ENCODE measurements around the gene CHD6.

CHD6 gene

DNA sequence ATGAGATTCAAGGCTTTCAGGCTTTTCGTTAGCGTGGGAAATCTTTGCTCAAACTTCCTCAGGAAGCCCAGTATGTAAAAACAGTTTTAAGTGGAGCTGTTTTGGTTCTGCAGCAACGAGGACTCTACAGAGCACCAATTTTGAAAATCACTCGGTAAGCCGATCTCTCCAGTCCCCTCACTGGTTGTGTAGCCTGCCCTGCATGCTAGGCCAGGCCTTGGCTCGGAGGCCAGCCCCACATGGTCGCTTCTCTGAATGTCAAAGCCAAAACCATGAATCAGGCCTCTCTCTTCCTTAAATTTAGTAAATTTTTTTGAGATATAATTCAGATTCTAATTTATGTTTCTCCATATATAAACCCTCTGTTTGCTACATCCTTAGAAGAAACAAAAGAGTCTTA, 108.0 kb downstream of the CHD6 start:
- TF ChIP-seq, protein P1, sequence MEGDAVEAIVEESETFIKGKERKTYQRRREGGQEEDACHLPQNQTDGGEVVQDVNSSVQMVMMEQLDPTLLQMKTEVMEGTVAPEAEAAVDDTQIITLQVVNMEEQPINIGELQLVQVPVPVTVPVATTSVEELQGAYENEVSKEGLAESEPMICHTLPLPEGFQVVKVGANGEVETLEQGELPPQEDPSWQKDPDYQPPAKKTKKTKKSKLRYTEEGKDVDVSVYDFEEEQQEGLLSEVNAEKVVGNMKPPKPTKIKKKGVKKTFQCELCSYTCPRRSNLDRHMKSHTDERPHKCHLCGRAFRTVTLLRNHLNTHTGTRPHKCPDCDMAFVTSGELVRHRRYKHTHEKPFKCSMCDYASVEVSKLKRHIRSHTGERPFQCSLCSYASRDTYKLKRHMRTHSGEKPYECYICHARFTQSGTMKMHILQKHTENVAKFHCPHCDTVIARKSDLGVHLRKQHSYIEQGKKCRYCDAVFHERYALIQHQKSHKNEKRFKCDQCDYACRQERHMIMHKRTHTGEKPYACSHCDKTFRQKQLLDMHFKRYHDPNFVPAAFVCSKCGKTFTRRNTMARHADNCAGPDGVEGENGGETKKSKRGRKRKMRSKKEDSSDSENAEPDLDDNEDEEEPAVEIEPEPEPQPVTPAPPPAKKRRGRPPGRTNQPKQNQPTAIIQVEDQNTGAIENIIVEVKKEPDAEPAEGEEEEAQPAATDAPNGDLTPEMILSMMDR (conservative IDR thresholded peaks at IDR 0.05; ENCODE audit: low read depth, low read length) = no peak

DNA sequence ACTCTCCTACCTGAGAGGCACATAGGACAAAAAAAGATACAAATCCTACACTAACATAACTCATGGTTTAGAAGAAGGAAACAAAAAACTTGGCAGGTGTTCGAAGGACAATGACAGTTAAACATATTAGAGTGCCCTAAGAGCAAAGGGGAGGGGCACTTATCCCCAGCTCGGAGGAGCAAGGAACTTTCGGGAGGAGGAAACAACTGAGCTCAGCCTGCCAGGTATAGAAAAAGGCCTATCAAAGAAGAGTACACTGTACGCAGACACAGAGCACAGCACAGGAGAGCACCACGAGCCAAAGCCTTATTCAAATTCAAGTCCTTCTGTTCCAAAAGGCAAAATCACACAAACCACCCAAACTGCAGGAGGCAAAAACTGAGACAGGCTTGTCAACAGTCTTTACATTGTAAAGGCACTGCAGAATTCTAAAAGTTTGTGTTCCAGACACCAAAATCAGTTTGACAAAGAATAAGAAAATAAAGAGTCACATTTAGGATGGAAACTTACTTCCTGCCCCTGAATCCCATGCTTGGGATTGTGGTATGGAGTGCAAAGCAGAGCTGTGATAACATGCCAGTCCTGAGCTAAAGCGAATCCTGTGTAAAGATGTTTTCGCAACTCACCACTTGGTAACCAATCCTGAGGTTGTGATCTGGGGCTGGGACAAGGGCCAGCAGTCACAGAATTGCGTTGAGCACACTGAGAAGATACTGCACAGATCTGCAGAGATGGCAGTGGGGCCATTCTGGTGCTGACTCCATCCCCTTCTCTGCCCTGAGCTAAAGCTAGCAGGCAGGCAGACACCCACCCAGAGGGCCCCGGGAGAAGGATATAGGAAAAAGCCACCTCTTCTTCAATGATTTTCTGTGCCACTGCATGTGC, 108.6 kb downstream of the CHD6 start:
- H3K4me3 ChIP-seq (ENCODE audit: low read length) = no peak overlapping the region
- DNase-seq (ENCODE audit: low read depth) = no peak
- TF ChIP-seq, protein P1 (conservative IDR thresholded peaks at IDR 0.05; ENCODE audit: low read depth, low read length) = no peak

More for the DNA sequence above, 108.0 kb downstream of the CHD6 start:
- no peak overlapping the region for H3K4me3 ChIP-seq (ENCODE audit: low read length)
- DNase-seq (ENCODE audit: low read depth) = no peak

DNA sequence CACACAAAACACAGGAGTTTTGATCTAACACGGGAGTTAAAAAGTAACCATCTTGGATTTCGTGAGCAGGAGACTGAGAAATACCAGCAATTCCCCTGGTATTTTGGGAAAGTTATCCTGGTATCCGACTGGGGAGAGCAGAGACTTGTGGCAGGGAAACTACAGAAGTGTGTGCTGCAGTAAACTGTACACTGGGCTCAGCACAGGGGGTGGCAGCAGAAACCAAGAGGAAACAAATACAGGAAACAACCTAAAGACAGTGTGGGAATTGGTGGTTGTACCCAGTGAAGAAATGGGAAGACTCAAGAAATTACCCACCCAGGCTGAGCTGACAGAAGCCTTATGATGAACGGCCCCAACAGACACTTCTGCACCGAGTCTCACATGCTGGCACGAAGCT, 109.8 kb downstream of the CHD6 start:
- DNase-seq (ENCODE audit: low read depth) = no peak
- TF ChIP-seq, protein P1 (conservative IDR thresholded peaks at IDR 0.05; ENCODE audit: low read depth, low read length) = no peak
- no peak overlapping the region for H3K4me3 ChIP-seq (ENCODE audit: low read length)

DNA sequence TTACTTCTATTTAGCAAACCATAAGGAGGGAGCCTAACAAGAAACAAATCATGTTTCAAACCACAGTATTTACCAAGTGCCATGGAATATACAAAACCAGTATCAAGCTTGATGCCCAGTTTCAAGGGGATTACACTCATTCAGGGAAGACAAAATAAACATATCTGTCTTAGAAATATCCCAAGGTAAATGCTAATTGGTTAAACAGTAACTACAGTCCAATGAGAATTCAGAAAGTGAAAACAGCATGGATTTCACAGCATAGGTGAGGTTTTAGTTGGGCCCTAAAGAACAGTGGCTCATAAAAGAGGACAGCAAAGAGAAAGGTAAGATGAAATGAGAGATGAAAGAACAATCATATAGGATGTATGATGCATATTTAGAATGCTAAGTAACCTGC, 110.3 kb downstream of the CHD6 start:
- TF ChIP-seq, protein P1 (conservative IDR thresholded peaks at IDR 0.05; ENCODE audit: low read depth, low read length) = no peak
- DNase-seq (ENCODE audit: low read depth) = no peak
- H3K4me3 ChIP-seq (ENCODE audit: low read length) = no peak overlapping the region

DNA sequence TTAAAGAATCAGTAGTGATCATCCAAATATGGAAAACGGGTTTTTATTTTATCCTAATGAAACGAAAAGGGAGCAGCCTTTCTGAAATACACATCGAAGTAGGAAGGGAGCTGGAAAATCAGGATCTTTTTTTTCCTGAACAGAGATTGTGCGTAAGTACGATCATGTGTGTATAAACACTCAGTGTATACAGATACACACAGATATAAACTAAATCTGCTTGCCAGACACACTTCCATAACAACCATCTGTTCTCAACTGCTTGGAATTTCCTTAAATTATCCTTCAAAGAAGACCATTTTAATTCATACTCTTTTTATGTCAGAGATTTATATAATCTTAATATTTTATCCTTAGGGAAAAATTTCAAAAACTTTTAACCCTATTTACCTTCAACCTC, 110.7 kb downstream of the CHD6 start:
- TF ChIP-seq, protein P1 (conservative IDR thresholded peaks at IDR 0.05; ENCODE audit: low read depth, low read length) = no peak
- no peak for DNase-seq (ENCODE audit: low read depth)
- no peak overlapping the region for H3K4me3 ChIP-seq (ENCODE audit: low read length)

DNA sequence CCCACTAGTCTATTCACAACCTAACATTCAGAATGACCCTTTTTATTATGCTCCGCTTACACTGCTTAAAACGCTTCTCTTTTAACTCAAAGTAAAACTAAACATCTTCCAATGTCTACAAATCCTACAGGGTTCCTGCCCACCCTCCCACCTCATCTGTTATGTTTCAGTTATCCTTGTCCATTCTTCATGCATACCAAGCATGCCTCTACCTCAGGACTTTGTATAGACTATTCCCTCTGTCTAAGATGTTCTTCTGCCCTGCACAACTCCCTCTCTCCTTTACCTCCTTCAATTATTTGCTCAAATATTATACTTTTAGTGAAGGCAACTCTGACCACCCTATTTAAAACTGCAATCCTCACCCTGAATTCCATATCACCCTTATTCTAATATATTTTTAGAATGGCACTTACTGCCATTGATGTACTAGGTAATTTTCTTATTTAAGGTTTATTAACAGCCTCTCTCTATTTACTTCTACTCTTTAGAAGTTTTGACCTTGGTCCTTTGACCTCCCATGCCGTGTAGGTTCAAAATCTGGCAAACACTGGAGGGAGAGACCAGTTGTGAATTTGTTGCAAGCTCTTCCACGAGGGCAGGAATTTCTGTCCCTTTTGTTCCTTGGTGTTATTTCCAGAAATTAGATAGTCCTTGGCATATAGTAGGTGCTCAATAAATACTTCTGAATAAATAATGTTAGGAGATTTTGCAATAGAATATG, 111.8 kb downstream of the CHD6 start:
- no peak for DNase-seq (ENCODE audit: low read depth)
- TF ChIP-seq, protein P1 (conservative IDR thresholded peaks at IDR 0.05; ENCODE audit: low read depth, low read length) = no peak
- no peak overlapping the region for H3K4me3 ChIP-seq (ENCODE audit: low read length)
